ENCODE results near the gene ARPC3.
A peak's percentile ranks its signal among the peaks of the same experiment; 100 is the strongest.
"Not testable (repeated sequence)": the region's sequence is repeated elsewhere in the genome, so short reads cannot be mapped to it uniquely, and the experiment has no call there.

Gene ARPC3

DNA sequence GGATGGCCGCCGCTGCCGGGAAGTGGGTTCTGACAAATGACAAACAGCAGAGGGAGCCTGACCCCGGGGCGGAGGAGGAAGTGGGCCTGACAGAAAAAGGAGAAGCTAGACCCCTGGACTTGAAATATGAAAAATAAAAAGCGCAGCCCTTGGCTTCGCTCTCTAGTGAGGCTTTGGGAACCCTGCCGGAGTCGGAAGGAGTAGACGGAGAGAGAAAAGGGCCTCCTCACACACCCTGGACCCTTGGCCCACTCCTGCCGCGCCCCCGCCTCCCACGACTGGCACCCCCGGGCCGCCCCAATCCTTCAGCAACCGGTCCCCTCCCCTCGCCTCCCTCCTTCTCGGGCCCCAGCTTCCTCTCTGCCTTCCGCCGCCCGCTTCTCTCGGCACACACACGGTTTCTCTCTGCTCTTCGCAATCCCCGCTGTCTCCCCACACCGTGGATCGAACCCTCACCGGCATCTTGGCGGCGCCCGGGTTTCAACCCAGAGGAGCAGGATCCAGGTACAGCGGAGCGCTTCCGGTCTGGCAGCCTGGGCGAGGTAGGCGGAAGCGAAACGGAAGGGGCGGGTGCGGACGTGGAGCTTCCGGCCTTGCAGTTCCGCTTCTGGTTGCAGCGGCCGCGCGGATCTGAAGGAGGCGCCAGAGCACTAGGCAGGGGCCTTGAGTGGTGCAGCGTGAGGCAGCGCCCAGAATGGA lies at the start of gene ARPC3:
ARPC3 (minus strand) TSS at position 539 of the 699 bp plus-strand sequence; CDS start at position 462, 77 bp downstream.
- peak; percentile 92 to 94 for DNase-seq

DNA sequence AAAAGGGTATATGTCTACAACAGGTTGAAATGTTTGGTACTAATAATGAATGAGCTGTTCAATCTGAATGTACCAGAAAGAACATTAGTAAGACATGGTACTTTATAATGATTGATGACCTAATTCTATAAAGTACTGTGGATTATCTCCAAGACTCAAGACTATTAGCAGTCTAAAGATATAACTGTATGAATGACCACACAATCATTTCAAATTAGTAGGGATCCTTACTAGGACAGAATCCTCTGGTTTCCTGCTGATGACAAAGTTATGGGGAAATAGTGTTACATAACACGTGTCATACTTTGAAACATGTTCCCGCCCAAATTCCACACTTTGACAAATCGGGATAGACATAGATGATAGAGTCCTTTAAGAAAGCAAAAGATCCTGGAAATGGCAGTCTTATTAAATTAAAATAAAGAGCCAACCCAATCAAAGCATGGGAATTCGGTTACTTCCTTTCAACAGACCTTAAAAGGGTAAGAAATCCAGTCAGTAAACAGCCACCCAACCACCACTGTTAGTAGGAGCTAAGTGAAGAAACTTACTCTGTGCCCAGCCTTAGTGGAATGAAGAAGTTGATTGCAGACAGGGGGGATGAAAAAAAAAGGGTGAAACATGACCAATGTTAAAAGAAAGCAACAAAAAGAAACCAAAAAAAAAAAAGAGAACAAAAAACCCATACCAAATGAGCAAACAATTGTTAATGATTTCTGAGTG lies 49.0 kb upstream of the ARPC3 start:
- DNase-seq = no peak

DNA sequence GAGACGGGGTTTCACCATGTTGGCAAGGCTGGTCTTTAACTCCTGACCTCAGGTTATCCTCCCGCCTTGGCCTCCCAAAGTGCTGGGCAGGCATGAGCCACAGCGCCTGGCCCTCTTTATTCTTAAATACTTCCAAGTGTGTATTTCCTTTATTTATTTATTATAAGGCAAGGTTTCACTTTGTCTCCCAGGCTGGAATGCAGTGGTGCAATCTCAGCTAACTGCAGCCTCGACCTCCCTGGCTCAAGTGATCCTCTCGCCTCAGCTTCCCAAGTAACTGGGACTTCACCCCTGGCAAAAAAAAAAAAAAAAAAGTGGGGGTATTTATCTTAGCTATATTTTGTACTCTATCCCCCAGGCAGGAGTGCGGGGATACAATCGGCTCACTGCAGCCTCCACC lies 25.3 kb upstream of the ARPC3 start:
- DNase-seq = no peak

GRCh38 chr12:110468214-110469048 lies 18.3 kb upstream of the ARPC3 start, which contains the start of the genes FAM216A and GPN3:
FAM216A (plus strand) TSS chr12:110468845; CDS start chr12:110468876, 31 bp downstream.
GPN3 (minus strand) TSS chr12:110468257; CDS start chr12:110468203, 54 bp downstream.
- DNase-seq = peak; percentile 93 to 95

- no peak for DNase-seq
These were observed 17.7 kb upstream of the ARPC3 start for GRCh38 chr12:110467847-110468213.

- no peak for DNase-seq
These were observed 16.7 kb upstream of the ARPC3 start for GRCh38 chr12:110466791-110467190.

GRCh38 chr12:110465765-110466164 lies 15.6 kb upstream of the ARPC3 start:
- not testable (repeated sequence) for DNase-seq

DNA sequence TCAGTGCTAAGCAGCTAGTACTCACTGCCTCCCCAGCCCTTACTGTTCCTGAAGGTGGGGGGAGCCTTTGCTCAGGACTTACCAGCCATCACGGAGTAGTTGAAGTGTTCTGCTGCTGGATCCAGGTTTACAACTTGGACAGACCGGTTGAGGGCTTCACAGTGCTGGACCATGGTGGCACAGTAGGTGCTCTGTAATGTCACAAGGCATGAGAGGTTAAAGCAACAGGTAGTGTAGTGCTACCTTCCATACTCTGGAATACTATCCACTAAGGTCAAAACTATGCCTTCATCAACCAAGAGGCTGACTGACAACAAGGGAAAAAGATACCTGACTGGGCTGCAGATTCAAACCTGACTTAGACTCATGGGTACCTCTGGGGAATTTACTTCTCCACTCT lies 14.9 kb upstream of the ARPC3 start:
- DNase-seq = no peak

GRCh38 chr12:110461189-110461588 lies 11.1 kb upstream of the ARPC3 start:
- not testable (repeated sequence) for DNase-seq

DNA sequence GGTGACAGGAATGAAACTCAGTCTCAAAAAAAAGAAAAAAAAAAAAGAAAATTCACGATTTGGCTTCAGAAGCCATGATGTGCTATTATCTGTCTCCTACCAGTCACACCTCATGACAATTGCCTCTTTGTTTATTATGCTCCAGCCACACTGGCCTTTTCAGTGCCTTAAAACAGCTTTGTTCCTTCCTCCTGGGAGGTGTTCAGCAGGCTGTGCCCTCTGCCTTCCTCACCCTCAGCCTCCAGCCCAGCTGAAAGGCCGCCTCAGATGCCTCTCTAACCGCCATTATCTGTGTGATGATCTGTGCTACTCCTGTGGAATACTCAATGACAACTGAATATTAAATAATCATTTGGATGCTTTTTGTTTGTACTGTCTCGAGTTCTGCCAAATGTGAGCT lies 8.6 kb upstream of the ARPC3 start:
- DNase-seq = no peak

DNA sequence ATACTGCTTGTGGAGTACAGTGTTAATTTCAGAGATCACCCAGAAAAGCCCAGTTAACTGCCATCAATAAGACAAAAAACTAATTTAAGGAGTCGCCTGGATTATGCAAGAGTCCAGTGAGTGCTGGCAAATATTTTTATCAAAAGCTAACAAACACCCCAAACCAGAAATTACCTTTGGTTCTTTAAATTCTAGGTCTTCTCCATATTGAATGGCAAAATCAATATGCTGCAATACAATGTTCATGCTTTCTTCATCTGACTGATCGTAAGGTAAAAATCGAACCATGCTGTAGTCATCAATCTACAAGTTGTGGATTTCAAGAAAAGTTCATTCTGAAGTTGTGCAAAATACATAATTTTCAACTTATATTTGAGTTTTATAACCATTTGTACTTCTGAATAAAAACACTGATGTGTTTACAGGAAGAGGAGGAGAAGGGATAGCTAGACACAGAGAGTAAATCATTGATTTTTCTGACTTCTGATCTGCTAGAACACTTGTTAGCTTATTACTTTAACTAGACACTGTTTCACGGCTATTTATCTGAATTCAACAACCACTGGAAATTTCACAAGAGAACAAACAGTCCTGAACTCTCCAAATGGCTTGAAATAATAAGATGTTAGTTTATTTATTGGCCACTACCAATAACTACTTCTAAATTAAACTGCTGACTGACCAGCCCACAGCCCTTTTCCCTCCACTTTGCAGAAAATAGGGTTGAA lies 3.6 kb upstream of the ARPC3 start:
- DNase-seq = no peak

GRCh38 chr12:110451263-110451662 lies 1.1 kb upstream of the ARPC3 start:
- no peak for DNase-seq

GRCh38 chr12:110444455-110444854 lies 5.7 kb downstream of the ARPC3 start:
- no peak for DNase-seq

DNA sequence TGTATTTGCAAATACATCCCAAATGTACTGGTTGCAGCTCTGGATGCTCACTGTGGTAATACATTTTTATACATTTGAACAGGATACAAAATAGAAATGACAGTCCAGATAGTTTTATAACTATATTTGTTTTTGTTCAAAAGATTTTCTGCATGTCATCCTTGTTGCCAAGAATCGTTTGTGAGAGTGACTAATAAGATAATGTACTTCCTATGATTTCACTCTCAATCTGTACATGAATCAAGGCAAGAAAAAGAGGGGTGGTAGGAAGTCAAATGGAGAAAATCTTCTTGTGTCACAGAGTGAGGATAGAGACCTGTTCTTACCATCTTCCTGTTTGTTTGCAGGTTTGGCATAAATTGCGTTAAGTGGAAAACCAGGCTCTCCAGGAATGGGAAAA lies 13.9 kb downstream of the ARPC3 start:
- no peak for DNase-seq

DNA sequence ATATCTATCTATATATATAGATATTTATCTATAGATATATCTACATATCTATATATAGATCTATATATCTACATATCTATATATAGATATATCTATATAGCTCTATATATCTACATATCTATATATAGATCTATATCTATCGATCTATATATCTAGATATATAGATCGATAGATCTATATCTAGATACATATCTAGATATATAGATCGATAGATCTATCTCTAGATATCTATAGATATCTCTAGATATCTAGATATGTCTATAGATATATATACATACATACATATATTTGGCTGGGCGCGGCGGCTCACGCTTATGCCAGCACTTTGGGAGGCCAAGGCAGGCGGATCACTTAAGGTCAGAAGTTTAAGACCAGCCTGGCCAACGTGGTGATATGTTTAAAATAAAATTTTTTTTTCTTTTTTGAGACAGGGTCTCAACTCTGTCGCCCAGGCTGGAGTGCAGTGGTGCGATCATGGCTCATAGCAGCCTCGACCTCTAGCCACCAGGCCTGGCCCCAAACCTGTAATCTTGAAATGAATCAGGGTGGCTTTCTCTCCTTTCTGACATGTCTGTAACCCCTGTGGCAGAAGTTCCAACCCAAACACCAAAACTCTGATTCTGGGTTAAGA lies 18.1 kb downstream of the ARPC3 start:
- no peak for DNase-seq

GRCh38 chr12:110429676-110430075 lies 20.5 kb downstream of the ARPC3 start:
- DNase-seq = not testable (repeated sequence)

- DNase-seq = no peak
These were observed 23.7 kb downstream of the ARPC3 start for GRCh38 chr12:110426406-110426805.

DNA sequence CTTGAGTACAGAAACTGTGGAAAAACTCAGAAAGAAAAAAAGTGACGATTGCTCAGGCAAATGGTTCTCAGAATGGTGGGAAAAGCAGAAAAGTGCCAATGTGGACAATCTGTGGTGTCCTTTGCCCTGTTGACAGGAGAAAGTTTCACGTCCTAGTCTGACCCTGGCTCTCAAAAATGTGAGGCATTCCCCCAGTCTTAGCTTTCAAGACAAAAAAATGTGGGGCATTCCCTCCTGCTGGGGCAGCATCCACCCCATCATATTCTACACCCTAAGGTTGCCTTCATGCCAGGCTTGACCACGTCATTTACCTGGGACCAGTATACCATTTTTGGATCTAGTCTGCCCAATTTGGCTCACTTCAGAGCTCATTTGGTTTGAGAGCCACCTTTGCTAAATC lies 25.9 kb downstream of the ARPC3 start:
- no peak for DNase-seq

DNA sequence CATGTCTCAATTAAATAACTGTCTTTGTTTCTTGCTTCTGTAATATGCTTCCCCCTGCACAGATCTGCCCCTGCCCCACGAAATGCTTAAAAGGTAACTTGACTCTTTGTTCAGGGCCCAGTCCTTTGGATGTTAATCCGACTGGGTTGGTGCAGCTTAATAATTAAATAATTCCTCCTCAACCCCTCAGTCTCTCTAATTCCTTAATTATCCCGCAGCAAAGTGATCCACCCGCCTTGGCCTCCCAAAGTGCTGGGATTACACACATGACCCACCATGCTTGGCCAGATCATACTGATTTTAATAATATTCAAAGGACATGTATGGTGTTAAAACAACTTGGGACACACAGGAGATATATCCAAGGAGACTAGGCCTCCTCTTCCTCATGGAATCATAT lies 28.4 kb downstream of the ARPC3 start:
- no peak for DNase-seq

DNA sequence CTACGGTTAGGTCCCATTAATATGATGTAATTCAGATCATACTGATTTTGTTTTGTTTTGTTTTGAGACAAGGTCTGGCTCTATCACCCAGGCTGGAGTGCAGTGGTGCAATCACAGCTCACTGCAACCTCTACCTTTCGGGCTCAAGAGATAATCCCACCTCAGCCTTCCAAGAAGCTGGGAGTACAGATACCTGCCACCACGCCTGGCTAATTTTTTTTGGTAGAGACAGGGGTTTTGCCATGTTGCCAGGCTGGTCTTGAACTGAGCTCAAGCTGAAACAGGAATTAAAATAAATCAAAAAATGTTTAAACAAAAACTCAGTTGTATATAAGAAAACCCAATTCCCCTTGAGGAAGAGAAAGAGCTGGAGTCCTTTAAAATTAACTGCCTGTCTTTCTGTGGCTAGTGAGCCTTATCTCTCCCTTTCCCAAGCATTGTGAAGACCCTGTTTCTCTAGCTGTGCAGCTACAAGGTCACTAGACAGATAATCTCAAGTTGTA lies 28.9 kb downstream of the ARPC3 start:
- DNase-seq = no peak

DNA sequence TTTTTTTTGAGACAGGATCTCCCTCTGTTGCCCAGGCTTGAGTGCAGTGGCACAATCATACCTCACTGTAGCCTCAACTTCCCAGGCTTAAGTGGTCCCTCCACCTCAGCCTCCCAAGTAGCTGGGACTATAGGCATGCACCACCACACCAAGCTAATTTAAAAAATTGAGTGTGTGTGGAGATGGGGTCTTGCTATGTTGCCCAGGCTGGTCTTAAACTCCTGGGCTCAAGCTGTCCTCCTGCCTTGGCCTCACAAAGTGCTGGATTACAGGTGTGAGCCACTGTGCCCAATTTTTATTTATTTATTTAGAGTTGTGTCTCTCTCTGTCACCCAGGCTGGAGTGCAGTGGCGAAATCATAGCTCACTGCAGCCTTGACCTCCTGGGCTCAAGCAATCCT lies 29.5 kb downstream of the ARPC3 start:
- not testable (repeated sequence) for DNase-seq

DNA sequence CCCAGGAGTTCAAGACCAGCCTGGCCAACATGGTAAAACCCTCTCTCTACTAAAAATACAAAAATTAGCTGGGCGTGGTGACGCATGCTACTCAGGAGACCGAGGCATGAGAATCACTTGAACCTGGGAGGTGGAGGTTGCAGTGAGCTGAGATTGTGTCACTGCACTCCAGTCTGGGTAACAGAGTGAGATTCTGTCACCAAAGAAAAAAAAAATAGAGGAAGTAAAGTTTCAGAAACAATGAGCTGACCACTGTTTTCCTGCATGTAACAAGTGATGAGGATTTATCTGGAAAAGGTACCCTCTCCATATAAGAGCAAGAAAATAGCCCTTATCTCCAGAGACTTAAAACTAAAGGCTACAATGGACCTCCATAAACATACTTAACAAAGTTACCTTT lies 33.0 kb downstream of the ARPC3 start:
- DNase-seq = not testable (repeated sequence)
